22Rv1 (cell line): ENCODE data around the gene COL18A1.

Source experiments
- CTCF ChIP-seq: fragments of 450-650 bp; IDR thresholded peaks from 2 replicates; pipeline ENCODE4 v1.5.1; 2017; ENCODE audit warnings: mild to moderate bottlenecking
- ZFX ChIP-seq: fragments of 450-650 bp; IDR thresholded peaks from 2 replicates; pipeline ENCODE4 v1.6.1; 2017; ENCODE audit warnings: antibody characterized with exemption, borderline replicate concordance

GRCh38 chr21:45361033-45361997 is 43.6 kb upstream of the COL18A1 start:
- TF ChIP-seq CTCF (no peak), ZFX (no peak)
